IPS-11a (cell line): ENCODE results near the gene FCN2.

ENCODE experiments used
- H3K4me3 ChIP-seq: one replicate; pipeline ENCODE4 v1.5.1; 2013; ENCODE audit warnings: low read depth, low read length, control low read depth

FCN2 gene

DNA sequence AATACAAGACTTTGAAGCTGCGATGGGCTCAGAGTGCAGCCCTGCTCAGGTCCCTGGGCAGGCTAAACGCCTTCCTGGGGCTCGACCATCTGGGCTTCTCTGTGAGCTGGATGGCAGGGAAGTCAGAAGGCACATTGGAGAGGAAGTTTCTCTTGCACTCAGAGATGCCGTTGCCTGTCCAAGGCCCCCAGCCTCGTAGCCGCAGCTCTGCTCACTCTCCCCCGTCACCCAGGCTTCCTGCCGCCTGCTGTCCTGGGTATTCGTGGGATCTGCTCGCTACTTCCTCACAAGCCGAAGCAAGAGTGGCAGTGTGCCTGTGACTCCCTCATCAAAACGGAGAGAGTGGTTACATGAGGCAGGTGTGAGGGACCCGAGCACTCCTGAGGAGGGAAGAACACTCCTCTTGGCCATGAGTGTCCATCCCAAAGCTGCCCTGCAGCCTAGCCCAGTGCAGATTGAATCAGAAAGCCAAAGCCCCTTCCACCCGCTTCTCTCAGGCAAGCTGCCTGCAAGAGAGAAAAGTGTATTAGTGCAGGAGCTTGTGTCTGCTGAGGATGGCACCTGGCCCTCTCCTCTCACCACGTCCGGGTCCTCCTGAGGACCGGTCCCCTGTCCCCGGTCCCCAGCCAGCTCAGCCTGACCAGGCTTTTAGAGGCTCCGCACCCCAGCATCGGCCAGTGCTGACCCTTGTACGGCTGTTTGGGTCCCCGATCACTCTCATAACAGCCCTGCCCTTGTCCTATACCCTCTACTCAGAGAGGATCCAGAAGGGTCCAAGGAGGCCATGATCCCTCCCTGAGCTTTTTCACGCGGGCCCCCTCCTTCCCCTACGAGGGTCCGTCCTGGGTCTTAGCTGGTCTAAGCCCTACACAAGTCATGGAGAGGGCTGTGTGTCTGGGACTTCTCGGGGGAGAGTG lies 7.3 kb downstream of the FCN2 start:
- no peak overlapping the region for H3K4me3 ChIP-seq

DNA sequence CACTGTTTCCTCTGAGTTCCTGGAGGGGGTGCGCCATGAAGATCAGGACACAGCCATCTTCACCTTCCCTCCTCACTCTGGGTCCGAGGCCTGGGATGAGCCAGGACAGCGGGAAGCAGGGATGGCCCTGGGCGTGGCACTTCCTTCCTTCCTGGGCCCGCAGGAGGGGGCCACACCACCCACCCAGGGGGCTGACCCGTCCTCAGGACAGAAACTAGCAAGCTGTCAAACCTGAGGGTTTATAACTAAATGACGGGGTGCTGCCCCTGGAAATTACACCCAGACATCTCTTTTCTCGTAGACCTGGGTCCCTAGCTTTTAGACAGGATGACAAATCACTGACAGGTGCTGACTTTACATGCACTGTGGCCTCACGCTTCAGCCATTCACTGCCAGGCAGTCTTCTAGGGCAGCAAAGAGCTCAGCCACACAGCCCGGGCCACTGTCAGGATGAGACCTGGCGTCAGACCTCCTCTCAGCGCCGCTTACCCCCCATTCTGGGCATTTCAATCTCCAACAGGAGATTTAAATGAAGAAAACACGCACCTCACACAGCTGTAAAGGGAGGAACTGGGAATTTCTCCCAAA lies 8.1 kb downstream of the FCN2 start:
- no peak overlapping the region for H3K4me3 ChIP-seq

DNA sequence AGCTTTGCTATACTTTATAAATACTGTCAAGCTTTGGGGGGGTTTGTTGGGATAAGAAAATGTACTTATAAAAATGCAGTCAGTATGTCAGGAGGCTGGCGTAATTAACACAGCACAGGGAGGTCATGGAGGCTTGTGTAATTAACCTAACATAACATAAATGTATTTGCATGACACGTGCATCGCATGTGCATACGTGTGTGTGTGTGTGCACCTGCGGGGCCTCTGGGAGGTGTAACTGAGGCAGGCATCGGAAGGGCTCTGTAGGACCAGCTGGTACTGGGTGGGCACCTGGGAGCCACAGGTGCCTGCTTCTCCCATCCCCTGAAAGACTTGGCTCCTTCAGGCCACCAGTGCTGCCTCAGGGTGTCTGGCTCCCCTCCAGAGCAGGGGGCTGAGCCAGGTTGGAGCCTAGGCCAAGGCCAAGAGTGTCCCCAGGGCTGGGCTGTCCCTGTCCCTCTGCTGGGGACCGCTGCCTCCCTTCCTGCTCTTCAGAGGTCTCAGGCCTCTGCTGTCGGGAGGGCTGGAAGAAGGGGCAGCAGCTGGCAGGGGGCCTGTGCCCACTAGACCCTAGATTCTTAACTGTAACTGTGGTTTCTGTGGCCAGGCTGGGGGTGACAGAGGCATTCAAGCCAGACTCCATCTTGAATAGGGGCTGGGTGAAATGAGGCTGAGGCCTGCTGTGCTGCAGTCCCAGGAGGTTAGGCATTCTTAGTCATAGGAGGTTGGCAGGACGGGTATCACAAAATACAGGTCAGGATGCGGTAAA lies 9.0 kb downstream of the FCN2 start:
- no peak overlapping the region for H3K4me3 ChIP-seq

DNA sequence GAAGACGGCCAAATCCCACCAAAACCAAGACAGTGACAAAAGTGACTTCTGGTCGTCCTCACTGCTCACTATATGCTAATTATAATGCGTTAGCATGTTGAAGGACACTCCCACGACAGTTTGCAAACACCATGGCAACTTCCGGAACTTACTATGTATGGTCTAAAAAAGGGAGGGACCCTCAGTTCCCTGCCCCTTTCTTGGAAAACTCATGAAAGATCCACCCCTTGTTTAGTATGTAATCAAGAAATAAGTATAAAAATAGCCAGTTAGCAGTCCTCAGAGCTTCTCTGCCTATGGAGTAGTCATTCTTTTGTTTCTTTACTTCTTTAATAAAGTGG lies 9.5 kb downstream of the FCN2 start:
- no peak overlapping the region for H3K4me3 ChIP-seq

- no peak overlapping the region for H3K4me3 ChIP-seq
Observed at GRCh38 chr9:134891053-134891452, 10.4 kb downstream of the FCN2 start.

DNA sequence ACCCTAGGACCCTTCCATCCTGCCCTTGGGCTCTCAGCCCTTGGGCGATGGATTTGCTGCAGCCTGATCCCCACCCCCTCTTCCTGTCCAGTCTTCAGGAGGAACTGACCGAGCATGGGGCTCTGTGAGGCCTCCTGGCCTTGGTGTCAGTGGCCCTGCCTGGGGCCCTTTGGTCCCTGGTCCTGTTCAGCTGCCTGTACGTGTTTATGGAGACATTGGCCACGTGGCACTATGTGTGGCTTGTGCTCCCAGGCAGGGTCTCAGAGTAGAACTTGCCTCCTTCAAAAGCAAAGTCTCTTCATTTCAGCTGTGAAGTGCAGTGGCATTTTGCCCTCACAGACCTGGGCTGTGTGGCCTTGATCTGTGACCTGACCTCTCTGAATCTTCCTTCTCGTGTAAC lies 11.1 kb downstream of the FCN2 start:
- no peak overlapping the region for H3K4me3 ChIP-seq

- no peak overlapping the region for H3K4me3 ChIP-seq
Observed at GRCh38 chr9:134892221-134892620, 11.6 kb downstream of the FCN2 start.

DNA sequence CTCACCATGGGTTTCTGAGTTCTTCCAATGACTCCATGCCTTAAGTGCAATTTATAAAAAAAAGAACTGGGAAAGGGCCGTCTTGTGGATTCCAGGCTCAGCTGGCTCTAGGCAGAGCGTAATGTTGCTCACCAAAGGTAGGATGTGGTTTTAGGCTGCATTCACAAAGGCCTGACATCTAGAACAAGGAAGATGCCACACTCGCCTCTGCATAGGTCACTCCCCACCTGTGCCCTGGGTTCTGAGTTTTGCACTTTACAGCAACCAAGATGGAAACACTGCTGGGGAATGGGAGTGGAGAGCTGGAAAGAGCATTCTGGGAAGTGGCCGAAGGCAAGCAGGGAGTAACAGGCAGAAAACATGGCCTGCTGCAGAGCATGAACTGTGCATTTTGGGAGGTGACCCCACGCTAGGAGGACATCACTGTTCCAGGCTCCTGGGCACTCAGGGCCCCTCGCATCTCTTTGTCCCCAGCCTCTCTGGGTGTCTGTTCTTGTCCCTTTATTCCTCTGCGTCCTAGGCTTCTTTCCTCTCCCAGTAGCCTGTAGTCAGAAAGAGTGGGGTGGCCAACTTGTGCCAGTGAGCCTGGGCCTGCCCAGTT lies 12.3 kb downstream of the FCN2 start:
- no peak overlapping the region for H3K4me3 ChIP-seq

DNA sequence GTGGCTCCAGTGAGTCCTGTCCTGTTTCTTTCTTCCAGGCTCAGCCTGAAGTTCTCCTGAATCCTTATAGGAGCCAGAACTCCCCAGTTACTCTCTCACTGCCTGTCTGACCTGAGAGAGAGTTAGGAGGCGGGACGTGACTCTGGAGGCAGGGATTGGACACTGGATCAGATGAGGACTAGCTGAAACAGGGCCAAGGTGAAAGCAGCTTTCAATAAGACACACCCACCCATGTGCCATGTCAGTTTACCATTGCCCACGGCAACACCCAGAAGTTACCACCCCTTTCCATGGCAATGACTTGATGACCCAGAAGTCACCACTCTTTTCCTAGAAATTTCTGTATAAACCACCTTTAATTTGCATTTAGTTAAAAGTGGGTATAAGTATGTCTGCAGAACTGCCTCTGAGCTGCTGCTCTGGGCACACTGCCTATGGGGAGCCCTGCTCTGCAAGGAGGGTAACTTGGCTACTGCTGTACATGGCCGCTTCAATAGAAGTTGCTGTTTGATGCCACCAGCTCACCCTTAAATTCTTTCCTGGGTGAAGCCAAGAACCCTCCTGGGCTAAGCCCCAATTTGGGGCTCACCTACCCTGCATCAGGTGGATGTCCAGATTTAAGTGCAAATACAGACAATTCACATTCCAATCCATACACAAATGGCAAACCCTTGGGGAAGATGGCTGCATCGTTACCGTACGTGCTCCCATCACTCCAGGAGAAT lies 13.7 kb downstream of the FCN2 start:
- H3K4me3 ChIP-seq, result no peak overlapping the region

- no peak overlapping the region for H3K4me3 ChIP-seq
Observed at GRCh38 chr9:134895097-134895496, 14.5 kb downstream of the FCN2 start.

GRCh38 chr9:134895567-134895907 lies 14.9 kb downstream of the FCN2 start:
- H3K4me3 ChIP-seq, result no peak overlapping the region

DNA sequence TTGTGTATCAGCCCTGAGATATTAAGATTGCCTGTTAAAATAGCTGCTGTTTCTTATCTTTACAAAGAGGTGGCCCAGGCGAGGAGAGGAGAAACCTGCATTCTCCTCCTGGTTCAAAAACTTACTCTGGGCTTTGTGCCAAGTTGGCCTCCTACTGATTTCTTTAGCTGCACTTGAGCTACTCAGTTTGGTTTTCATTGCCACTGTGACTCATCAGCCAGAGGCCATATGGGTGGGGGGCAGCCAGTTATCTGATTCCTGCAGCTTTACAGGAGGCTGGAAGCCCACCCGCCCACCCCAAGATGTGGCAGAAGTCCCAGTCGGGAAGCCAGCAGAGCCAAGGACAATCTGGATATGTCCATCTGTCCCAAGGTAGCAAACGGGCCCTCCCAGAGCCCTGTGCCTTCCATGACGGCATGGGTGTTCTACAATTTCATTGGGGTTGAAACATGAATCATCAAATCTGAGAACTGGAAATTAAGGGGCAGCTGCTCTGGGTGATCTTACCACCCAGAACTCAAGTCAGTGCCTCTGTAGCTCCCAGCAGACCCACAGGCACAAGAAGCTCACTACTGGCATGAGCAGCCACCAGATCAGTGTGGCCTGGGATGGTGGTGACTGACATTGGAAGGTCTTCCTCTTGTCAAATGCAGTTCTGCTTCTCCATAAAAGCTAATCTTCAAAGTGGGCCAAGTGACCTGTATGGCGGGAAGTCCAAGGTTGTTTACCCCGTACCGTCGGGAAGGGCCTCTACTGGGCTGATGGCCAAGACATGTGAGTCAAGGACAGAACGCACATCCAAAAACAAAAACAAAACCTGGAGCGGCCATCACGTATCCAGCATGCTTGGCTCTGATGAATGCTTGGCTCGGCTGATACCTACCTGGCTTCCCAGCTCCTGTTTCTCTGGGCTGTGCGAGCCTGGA lies 15.6 kb downstream of the FCN2 start:
- H3K4me3 ChIP-seq, result no peak overlapping the region

DNA sequence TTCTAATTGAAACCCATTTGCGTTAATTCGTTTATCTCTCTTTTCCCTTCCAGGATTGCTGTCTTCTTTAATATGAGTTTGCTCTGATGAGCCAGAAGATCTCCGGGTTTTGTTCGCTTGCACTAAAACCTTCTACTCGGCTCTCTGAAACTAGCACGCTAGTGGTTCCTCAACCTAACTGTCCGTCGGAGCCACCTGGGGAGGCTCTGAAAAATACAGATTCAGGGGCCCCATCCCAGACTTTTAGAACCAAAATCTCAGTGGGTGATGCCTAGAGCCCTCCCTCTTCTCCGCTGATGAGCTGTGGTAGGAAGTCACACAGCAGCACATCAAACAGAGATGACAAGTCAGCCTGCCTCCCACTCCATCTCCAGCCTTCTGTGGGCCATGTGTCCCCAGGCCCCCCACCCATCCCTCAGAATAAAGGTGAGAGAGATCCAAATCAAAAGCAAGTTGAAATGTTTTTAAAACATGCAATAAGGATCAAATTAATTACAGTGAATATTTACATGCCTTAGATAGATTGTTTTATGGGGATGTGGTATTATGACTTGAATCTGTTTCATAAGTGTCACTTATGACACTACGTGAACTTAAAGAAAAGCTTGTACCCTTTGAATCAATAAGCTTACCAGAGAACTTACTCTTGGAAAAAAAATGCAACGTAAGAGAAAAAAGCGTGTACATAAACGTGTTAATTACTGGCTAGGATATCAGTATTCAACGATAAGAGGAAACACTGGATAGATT lies 16.4 kb downstream of the FCN2 start:
- H3K4me3 ChIP-seq, result no peak overlapping the region

DNA sequence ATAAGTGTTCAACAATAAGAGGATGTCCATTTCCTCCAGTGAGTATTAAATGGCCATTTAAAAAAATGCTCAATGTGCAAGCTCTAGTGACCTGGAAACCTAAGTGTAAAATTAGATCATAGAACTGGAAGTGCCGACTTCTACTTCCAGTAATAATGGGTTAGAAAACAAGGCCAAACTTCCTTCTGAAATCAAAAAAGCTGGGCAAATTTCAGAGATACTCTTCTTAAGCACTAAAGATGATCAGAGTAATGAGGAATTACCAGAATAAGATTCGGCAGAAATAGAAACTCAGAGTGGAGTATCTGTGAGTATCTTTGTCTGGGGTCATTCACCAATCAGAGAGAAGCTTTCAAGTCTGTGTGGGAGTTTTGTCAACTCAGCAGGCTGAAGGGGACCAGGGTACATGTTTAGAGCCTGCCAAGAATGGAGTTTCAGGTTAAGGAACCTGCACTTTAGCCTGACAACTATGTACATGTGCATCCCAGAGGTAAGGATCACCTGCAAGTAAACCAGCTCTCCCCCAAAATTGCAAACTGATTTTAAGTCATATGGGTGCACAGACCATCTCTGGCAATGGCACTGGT lies 17.1 kb downstream of the FCN2 start:
- no peak overlapping the region for H3K4me3 ChIP-seq

GRCh38 chr9:134898319-134898718 lies 17.7 kb downstream of the FCN2 start:
- no peak overlapping the region for H3K4me3 ChIP-seq

- no peak overlapping the region for H3K4me3 ChIP-seq
Observed at GRCh38 chr9:134899168-134899567, 18.6 kb downstream of the FCN2 start.

DNA sequence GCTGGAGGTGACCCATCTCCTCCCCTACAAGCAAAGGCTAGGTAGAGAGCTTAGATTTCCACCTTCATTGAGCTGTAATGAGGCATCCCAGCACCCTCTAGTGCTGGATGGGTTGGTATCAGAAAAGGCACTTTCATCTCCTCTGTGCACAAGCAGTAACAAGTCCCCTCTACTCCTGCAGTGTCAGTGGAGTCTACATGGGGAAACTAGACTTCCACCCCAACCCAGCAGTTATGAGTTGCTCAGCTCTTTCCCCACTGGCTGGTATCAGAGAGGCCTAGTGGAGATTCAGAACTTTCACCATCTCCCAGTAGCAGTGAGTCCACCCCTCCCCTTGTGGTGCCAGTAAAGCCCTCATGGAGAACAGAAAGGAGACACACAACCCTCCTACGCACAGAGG lies 19.2 kb downstream of the FCN2 start:
- no peak overlapping the region for H3K4me3 ChIP-seq

DNA sequence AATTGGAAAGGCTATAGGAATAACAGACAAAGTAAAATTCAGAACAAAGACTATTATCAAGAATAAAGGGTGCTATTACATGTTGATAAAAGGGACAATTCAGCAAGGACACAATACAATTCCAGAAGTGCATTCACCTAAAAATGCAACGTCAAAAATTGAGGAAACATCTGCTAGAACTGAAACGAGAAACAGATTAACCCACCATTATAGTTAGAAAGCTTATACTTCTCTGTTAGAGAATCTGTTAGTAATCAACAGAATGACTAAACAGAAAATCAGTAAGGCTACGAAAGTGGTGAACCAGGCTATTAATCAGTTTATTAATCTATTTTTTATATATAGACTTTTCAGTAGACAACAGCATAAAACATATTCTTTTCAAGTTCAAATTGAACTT lies 22.3 kb downstream of the FCN2 start:
- no peak overlapping the region for H3K4me3 ChIP-seq
